HepG2 (cell line): Measurements from ENCODE around the gene TALDO1. TPM values are rescaled to one million over a fixed set of nuclear protein-coding genes. Genes with fewer than 3 reads are reported as not detected.

Experiments used
- ATAC-seq: fragments of 200-7000 bp; cut with Tn5 transposase; 3 replicates; pipeline ENCODE4 v1.9.1; 2020; ENCODE audit warnings: mild to moderate bottlenecking, moderate library complexity
- BruUV-seq: library from RNA; stranded (reverse); fragments of 400-500 nt; replicated peaks from 2 replicates; lab custom pipeline; 2021; lab: Mats Ljungman, UMichigan
- CTCF ChIA-PET: fragments of 300-600 bp; formaldehyde crosslinking; extraction: SDS; loops from one replicate; lab custom pipeline; 2021; ENCODE audit warnings: low total read pairs, inconsistent platforms, low intra/inter-chr PET ratio; lab: Yijun Ruan, JAX
- POLR2A ChIA-PET: fragments of 350-600 bp; sonication (Branson Sonifier 250); formaldehyde crosslinking; loops from one replicate; lab custom pipeline; 2020; ENCODE audit warnings: antibody characterized with exemption, inconsistent platforms; lab: Yijun Ruan, JAX
- DNase-seq: peaks from one replicate; pipeline ENCODE4 v3.0.0-alpha.2; 2015; ENCODE audit warnings: low spot score
- FAIRE-seq: peaks from 3 replicates; lab custom pipeline; 2011; peaks lifted over from hg19 to GRCh38; lab: Jason Lieb, UNC
- H2AFZ ChIP-seq: one replicate; pipeline ENCODE4 v1.6.1; 2011; ENCODE audit warnings: low read length, inconsistent platforms
- H3K27ac ChIP-seq: fragments of 300-600 bp; 3 replicates; pipeline ENCODE4 v1.8.0; 2011; ENCODE audit warnings: mixed run types, mild to moderate bottlenecking, mixed read lengths, low read length, inconsistent platforms; ENCODE audit not compliant: insufficient read depth; ENCODE audit errors: extremely low read length
- H3K27me3 ChIP-seq, 2 experiments: fragments of 200-600 bp in 1 of 2; 2 replicates in 1 of 2; 3 replicates in 1 of 2; pipeline versions ENCODE4 v1.6.0 to v1.8.0; 2011; ENCODE audit warnings: low read length in 2 of 2, mild to moderate bottlenecking in 2 of 2, moderate library complexity in 2 of 2, inconsistent platforms in 1 of 2; ENCODE audit not compliant: insufficient read depth in 2 of 2, control insufficient read depth in 1 of 2
- H3K36me3 ChIP-seq, 2 experiments: fragments of 200-600 bp in 1 of 2; replicated peaks in 1 of 2; 2 replicates in 1 of 2; 3 replicates in 1 of 2; pipeline versions ENCODE4 v1.5.1 to v1.8.0; 2011; ENCODE audit warnings: low read length in 2 of 2, inconsistent platforms in 1 of 2; ENCODE audit not compliant: insufficient read depth in 2 of 2, control insufficient read depth in 1 of 2
- H3K4me1 ChIP-seq: 2 replicates; pipeline ENCODE4 v1.5.1; 2012; ENCODE audit warnings: low read length, inconsistent platforms; ENCODE audit not compliant: insufficient read depth
- H3K4me2 ChIP-seq: 2 replicates; pipeline ENCODE4 v1.6.0; 2011; ENCODE audit warnings: low read depth, low read length, inconsistent platforms
- H3K4me3 ChIP-seq, 3 experiments: fragments of 200-600 bp in 1 of 3; sonication (generic), shearing (Covaris generic) in 1 of 3; replicated peaks in 1 of 3; 2 replicates each; pipeline ENCODE4 v1.5.1; 2011 to 2016; ENCODE audit warnings: low read length in 3 of 3, inconsistent platforms in 2 of 3, low read depth in 2 of 3, mild to moderate bottlenecking in 2 of 3, control low read depth in 1 of 3, mixed read lengths in 1 of 3; ENCODE audit not compliant: insufficient read depth in 1 of 3
- H3K79me2 ChIP-seq: one replicate; pipeline ENCODE4 v1.6.1; 2011; ENCODE audit warnings: low read length, inconsistent platforms; ENCODE audit not compliant: insufficient read depth
- H3K9ac ChIP-seq: 2 replicates; pipeline ENCODE4 v1.6.0; 2011; ENCODE audit warnings: mild to moderate bottlenecking, low read depth, low read length, inconsistent platforms; ENCODE audit not compliant: insufficient read depth
- H3K9me3 ChIP-seq: 2 replicates; pipeline ENCODE4 v1.5.1; 2012; ENCODE audit warnings: mild to moderate bottlenecking, low read length
- H4K20me1 ChIP-seq: 2 replicates; pipeline ENCODE4 v1.6.0; 2011; ENCODE audit warnings: inconsistent platforms, mild to moderate bottlenecking, low read length, moderate library complexity; ENCODE audit not compliant: insufficient read depth
- AGO2 ChIP-seq: fragments of 200-400 bp; formaldehyde crosslinking; optimal IDR thresholded peaks from 2 replicates; pipeline ENCODE3; 2017; ENCODE audit warnings: mild to moderate bottlenecking, low read depth, low read length, moderate library complexity
- HOXA5 ChIP-seq: sonication (generic); formaldehyde crosslinking; IDR thresholded peaks from 2 replicates; pipeline ENCODE4 v1.4.0; 2020; ENCODE audit warnings: missing genetic modification reagents
- NBN ChIP-seq: fragments of 450-650 bp; conservative IDR thresholded peaks from 2 replicates; pipeline ENCODE4 v1.6.1; 2017
- ZNF160 ChIP-seq: sonication (generic); formaldehyde crosslinking; IDR thresholded peaks from 2 replicates; pipeline ENCODE4 v1.8.0; 2022; ENCODE audit warnings: mild to moderate bottlenecking, inconsistent platforms, missing genetic modification reagents
- ZNF775 ChIP-seq: sonication (generic); formaldehyde crosslinking; IDR thresholded peaks from 2 replicates; pipeline ENCODE4 v1.4.0; 2020; ENCODE audit warnings: missing genetic modification reagents, mild to moderate bottlenecking, moderate library complexity, borderline replicate concordance
- WGBS: methylation state at CpG from one replicate; pipeline ENCODE4 v1.1.6; 2017; ENCODE audit warnings: low lambda C conversion rate; 5-methylcytosine and 5-hydroxymethylcytosine counted together
- in situ Hi-C: cut with HindIII; loops from 2 replicates; pipeline ENCODE4 v1.10.0; 2017; ENCODE audit warnings: low pct_unique_long_range_greater_than_20kb; ENCODE audit not compliant: extremely low pct_ligation_motif_present
- intact Hi-C: fragments of 100-400 bp; cut with micrococcal nuclease; formaldehyde crosslinking; loops from one replicate; pipeline ENCODE4 v1.10.0; 2022; ENCODE audit not compliant: unreplicated experiment
- polyA plus RNA-seq, 8 experiments: library from polyadenylated mRNA; depleted of rRNA in 3 of 8; stranded (reverse) in 7 of 8; unstranded in 1 of 8; fragments of >200 nt; fragmentation: Illumina TruSeq in 4 of 8; extraction: Trizol in 4 of 8; gene quantifications; 2 replicates each; pipeline versions ENCODE4 v1.2.1 to v1.2.3, GENCODE V29; 2011 to 2016; ENCODE audit warnings: low read depth in 4 of 8, missing spikeins in 1 of 8, mixed read lengths in 1 of 8; ENCODE audit not compliant: insufficient read depth in 1 of 8
- total RNA-seq, 5 experiments: library from RNA; depleted of rRNA; stranded (reverse); fragments of >200 nt; fragmentation: Illumina TruSeq; extraction: Trizol; gene quantifications; 2 replicates each; pipeline ENCODE4 v1.2.3, GENCODE V29; 2016; ENCODE audit warnings: low read depth in 1 of 5
- TF ChIP-seq, protein P1 (sequence below): sonication (generic); formaldehyde crosslinking; IDR thresholded peaks from 2 replicates; pipeline ENCODE4 v1.4.0; 2020; ENCODE audit warnings: missing genetic modification reagents, borderline replicate concordance

Gene TALDO1
- total and polyA plus RNA-seq, 2 of the 13 experiments (the other 11 are each of a cell fraction or from before 2014, with no cell fraction given): 107 to 240 TPM

DNA sequence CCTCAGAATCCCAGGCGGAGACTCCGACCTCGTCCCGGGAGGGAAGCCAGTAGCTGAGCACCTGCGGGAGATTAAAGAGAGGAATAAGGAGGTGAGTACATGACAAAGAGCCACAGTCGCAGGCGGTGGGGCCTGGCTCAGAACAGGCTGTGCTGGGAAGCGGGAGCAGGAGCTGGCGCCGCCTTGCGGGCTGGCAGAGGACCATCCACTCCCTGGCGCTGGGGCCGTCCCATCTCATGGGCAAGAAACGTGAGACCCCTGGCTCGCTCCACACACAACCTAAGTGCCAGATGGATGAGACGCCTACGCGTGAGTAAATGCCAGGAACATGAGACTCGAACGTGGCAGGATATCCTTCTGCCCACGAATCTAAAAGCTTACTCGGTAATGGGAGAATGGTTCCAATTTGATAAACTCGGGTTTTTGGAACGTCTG is 36.3 kb downstream of the TALDO1 start:
- ATAC-seq (no peak), DNase-seq (no peak), FAIRE-seq (no peak)
- 94% methylated on average over 24 of the region's 24 CpGs for WGBS
- ChIA-PET POLR2A (no interaction called here), CTCF (no interaction called here)
- H3K9ac ChIP-seq: no peak overlapping the region
- no peak overlapping the region for H3K4me3 ChIP-seq
- no peaks in the 10 kb centered on the region for H3K79me2 ChIP-seq
- H3K27me3 ChIP-seq: no peaks in the 10 kb centered on the region
- in situ Hi-C loops: no loop called here
- peaks cover 21% of the 10 kb centered on the region for H3K4me1 ChIP-seq
- H3K27ac ChIP-seq: no peak overlapping the region
- no peak overlapping the region for H2AFZ ChIP-seq
- no peaks in the 10 kb centered on the region for H3K9me3 ChIP-seq
- peaks cover 4 to 10% of the 10 kb centered on the region in 2 experiments; a peak in 3 of 5 replicates for H3K36me3 ChIP-seq
- H3K4me2 ChIP-seq: no peak overlapping the region
- TF ChIP-seq NBN (no peak), AGO2 (peak; percentile 66), ZNF160 (CRISPR knock-in tag) (no peak), HOXA5 (CRISPR knock-in tag) (no peak), ZNF775 (CRISPR knock-in tag) (no peak)
- TF ChIP-seq, protein P1, sequence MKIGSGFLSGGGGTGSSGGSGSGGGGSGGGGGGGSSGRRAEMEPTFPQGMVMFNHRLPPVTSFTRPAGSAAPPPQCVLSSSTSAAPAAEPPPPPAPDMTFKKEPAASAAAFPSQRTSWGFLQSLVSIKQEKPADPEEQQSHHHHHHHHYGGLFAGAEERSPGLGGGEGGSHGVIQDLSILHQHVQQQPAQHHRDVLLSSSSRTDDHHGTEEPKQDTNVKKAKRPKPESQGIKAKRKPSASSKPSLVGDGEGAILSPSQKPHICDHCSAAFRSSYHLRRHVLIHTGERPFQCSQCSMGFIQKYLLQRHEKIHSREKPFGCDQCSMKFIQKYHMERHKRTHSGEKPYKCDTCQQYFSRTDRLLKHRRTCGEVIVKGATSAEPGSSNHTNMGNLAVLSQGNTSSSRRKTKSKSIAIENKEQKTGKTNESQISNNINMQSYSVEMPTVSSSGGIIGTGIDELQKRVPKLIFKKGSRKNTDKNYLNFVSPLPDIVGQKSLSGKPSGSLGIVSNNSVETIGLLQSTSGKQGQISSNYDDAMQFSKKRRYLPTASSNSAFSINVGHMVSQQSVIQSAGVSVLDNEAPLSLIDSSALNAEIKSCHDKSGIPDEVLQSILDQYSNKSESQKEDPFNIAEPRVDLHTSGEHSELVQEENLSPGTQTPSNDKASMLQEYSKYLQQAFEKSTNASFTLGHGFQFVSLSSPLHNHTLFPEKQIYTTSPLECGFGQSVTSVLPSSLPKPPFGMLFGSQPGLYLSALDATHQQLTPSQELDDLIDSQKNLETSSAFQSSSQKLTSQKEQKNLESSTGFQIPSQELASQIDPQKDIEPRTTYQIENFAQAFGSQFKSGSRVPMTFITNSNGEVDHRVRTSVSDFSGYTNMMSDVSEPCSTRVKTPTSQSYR: no peak
- no TSS peak for BruUV-seq
- no peaks in the 10 kb centered on the region for H4K20me1 ChIP-seq
- intact Hi-C loops: no loop called here
